GM21423 (cell line): ENCODE data around the gene METTL25.

Source experiments
- ATAC-seq: cut with Tn5 transposase; IDR thresholded peaks from one replicate; pipeline ENCODE4 v1.9.1; 2021; ENCODE audit warnings: mild to moderate bottlenecking, moderate library complexity; ENCODE audit not compliant: unreplicated experiment

The METTL25 gene

GRCh38 chr12:82461836-82462235 is 103.5 kb downstream of the METTL25 start:
- no peak for ATAC-seq

GRCh38 chr12:82468563-82468962 is 110.2 kb downstream of the METTL25 start:
- no peak for ATAC-seq

- ATAC-seq, result no peak
Measured at GRCh38 chr12:82470906-82471512, 112.7 kb downstream of the METTL25 start.

- ATAC-seq, result no peak
Measured at GRCh38 chr12:82473111-82473754, 114.9 kb downstream of the METTL25 start.

GRCh38 chr12:82474181-82474797 is 116.0 kb downstream of the METTL25 start:
- ATAC-seq, result peak; percentile 78

GRCh38 chr12:82474798-82475184 is 116.5 kb downstream of the METTL25 start:
- ATAC-seq, result peak; percentile 16

- ATAC-seq, result no peak
Measured at GRCh38 chr12:82475211-82475610, 116.9 kb downstream of the METTL25 start.

GRCh38 chr12:82476511-82476910 is 118.2 kb downstream of the METTL25 start:
- no peak for ATAC-seq

- no peak for ATAC-seq
Measured at GRCh38 chr12:82479511-82479910, 121.2 kb downstream of the METTL25 start.

- ATAC-seq, result no peak
Measured at GRCh38 chr12:82480606-82481005, 122.3 kb downstream of the METTL25 start.

- ATAC-seq, result no peak
Measured at GRCh38 chr12:82481954-82482353, 123.6 kb downstream of the METTL25 start.

GRCh38 chr12:82486524-82487235 is 128.4 kb downstream of the METTL25 start:
- ATAC-seq, result no peak

- ATAC-seq, result no peak
Measured at GRCh38 chr12:82504409-82504808, 146.1 kb downstream of the METTL25 start.

GRCh38 chr12:82505150-82505549 is 146.8 kb downstream of the METTL25 start:
- no peak for ATAC-seq

- no peak for ATAC-seq
Measured at GRCh38 chr12:82507686-82508085, 149.4 kb downstream of the METTL25 start.

GRCh38 chr12:82510386-82510785 is 152.1 kb downstream of the METTL25 start:
- ATAC-seq, result no peak

- ATAC-seq, result no peak
Measured at GRCh38 chr12:82514880-82515279, 156.6 kb downstream of the METTL25 start.

- no peak for ATAC-seq
Measured at GRCh38 chr12:82515652-82516051, 157.3 kb downstream of the METTL25 start.

- ATAC-seq, result peak; percentile 79
Measured at GRCh38 chr12:82517027-82517426, 158.7 kb downstream of the METTL25 start.

- ATAC-seq, result no peak
Measured at GRCh38 chr12:82517808-82518207, 159.5 kb downstream of the METTL25 start.

GRCh38 chr12:82519510-82519909 is 161.2 kb downstream of the METTL25 start:
- no peak for ATAC-seq

GRCh38 chr12:82522285-82522684 is 164.0 kb downstream of the METTL25 start:
- ATAC-seq, result no peak
